Activated CD4-positive, alpha-beta T cell treated with anti-CD3 and anti-CD28 coated beads, Interleukin-2, amount 50 U/mL, for 24 hours (primary cell): ENCODE data around the gene TRIM33.

Experiments used
- DNase-seq, 2 donors: peaks; one replicate each; pipeline ENCODE4 v3.0.0-alpha.2; 2020; ENCODE audit warnings: low read depth in 1 of 2, low spot score in 1 of 2

The TRIM33 gene

DNA sequence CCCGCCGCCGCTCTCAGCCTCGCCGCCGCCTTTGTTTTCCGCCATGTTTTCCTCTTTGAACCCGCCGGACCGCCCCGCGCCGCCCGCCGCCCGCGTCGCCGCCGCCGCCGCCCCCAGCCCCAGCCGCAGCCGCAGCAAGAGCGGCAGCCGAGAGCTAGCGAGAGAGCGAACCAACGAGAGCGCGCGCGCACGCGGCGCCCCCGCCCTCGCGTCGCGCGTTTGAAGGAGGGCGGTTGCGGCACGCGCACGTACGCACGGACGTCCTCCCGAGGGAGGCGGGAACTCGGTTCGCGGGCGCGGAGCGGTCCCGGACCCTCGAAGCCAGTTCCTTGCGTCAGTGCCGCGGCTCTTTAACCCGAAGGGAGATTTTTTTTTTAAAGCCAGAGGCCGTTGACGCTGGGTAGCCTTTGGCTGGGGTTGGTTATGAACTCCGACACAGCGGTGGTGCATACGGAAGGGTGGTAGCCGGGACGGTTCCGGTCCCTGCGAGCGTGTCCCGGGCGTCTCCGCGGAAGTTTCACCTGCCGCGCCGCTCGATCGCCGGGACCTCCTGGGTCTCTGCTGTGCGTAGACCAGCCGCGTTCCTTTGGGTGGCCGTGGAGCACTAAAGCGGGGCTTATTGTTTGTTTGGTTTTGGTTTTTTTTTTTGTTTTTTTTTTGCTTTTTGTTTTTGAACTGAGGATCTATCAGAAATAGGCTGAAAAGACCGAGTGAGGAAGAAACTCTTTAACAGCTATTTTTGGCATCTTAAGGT, at the start of gene TRIM33:
Gene TRIM33 (minus strand): TSS at position 172 of the 754 bp plus-strand sequence. CDS start 127 bp downstream, at position 45.
- peak; percentile 83 to 85 for DNase-seq

DNA sequence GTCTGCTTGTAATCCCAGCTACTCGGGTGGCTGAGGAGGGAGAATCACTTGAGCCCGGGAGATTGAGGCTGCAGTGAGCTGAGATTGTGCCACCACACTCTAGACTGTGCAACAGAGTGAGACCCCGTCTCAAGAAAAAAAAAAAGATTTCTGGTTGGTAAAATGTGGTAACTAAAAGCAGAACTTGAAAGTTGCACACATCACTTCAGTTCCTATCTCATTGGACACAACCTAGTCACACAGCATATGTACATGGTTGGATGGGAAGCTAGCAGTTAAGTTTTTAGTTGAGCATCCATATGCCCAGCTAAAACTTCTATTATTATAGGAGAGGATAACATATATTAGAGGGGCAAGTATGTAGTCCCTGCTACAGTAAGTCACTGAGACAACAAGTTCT, 48.4 kb upstream of the TRIM33 start:
- no peak for DNase-seq

DNA sequence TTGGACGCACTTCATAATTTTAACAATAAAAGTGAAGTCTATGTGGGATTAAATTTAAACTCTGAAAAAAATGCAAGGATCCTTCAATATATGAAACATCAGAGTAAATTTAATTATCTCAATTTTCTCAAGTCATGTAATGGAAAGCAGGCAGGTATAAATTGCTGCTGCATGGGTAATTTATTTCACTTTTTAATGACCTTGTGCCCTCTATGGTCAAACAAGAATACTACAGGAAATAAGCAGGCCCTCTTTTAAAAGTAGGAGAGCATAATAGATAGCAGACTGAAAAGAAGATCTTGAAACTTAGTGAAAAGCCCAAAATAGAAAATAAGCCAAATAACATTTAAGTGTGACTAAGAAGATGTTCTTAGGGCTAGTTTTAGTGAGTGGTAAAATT, 47.5 kb upstream of the TRIM33 start:
- DNase-seq, result no peak

DNA sequence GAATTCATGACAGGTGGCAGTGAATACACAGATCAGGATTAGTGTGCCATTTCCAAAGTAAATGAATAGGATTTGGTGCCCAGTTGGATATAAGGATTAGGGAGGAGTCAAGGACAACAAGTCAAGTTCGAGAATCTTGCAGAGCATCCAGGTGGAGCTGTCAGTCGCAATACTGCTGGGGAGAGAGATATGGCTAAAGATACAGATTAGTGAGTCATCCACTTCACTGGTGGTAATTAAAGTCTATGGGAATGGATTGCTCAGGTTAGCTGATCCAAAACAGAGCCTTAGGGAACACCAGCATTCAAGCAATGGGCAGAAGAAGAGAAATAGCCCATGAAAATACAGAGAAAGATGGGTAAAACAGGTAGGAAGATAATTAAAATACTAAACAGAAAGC, 43.6 kb upstream of the TRIM33 start:
- DNase-seq, result no peak

DNA sequence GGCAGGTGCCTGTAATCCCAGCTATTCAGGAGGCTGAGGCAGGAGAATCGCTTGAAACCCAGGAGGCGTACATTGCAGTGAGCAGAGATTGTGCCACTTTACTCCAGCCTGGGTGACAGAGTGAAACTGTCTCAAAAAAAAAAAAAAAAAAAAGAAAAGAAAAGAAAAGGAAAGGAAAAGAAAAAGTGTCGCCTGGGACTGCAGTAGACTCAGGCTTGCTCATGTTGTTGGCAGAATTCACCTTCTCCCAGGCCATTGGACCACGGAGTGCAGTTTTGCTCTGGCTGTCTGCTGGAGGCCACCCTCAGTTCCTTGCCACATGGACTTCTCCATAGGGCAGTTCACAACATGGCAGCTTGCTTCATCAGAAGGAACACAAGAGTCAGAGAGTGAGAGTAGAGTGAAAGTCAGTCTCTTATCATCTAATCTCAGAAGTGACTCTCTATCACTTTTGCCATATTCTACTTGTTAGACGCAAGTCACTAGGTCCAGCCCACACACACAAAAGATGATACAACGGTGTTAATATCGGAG, 41.2 kb upstream of the TRIM33 start:
- no peak for DNase-seq

DNA sequence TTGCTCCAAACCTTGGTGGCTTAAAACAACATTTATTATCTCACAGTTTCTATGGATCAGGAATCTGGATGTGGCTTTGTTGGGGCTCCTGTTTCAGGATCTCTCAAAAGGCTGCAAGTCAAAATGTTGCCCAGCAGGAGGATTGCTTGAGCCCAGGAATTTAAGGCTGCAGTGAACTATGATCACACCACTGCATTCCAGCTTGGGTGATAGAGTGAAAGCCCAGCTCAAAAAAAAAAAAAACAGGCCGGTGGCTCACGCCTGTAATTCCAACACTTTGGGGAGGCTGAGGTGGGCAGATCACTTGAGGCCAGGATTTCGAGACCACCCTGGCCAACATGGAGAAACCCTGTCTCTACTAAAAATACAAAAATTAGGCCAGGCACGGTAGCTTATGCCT, 40.4 kb upstream of the TRIM33 start:
- no peak for DNase-seq

DNA sequence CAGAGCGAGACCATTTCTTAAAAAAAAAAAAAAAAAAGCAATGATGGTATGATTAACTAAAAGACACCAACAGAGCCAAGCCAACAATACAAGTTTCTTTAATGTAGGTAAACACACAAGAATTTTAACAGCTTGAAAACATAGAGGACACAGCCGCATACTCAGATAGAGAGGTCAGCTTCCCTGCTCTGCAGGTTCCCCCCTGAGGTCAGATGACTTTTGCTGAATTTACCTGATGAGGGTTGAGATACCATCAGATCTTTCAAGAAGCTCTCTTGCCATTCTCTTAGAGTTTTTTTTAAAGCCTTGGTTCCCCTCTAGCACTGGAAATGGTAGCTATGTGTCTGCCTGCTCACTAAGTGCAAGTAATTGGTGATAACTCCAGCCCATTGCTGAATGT, 39.3 kb upstream of the TRIM33 start:
- no peak for DNase-seq

DNA sequence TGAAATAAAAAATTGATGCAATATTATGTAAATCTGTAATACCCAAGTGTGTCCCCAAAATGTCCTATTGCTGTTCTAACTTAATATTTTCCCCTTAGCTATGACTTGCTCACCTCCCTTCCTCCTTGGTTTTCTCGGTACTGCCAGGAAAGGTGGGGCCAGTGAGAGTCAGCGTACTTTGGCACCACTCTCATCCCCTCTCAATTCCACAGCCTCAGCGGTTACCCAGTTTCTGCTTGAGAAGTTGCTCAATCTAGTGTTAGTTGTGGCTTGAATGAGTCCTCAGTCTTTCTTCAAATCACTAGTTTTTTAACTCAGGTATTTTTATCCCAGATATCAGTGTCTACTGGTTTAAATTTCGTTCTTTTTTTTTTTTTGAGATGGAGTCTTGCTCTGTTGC, 38.1 kb upstream of the TRIM33 start:
- DNase-seq, result no peak

DNA sequence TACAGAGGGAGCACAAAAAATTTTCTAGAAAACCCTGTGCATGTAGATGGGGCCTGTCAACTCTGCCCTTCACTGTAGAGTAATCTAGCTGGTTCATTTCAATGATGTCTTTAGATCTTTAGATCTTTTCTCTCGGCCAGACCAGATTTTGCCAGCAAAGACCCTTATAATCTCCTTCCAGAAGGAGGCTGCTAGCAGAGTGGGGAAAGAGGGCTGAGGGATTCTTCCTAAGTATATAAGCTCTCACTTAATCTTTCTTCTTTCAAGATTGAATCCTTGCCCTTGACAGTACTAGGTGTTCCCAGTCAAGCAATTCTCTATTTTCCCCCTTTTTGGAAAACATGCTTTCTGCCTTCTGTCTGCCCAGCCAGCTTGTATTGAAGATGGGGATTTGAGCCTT, 36.1 kb upstream of the TRIM33 start:
- DNase-seq, result no peak

DNA sequence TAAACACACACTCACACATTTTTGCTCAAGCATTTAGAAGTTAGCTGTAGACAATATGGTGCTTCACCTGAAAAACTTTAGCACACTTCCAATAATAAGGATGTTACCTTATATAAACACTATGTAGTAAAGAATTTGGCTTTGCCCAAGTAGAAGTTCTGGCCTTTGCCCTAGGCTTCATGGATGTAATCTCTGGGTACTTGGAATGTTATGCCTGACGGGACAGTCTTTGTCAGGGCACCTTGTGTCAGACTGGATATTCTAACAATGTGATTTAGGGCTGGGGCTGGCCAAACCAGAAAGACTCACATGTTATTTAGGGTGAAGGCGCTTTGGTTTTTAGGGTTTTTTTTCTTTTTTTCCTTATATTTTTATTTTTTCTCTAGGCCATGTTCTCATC, 34.8 kb upstream of the TRIM33 start:
- DNase-seq, result no peak

DNA sequence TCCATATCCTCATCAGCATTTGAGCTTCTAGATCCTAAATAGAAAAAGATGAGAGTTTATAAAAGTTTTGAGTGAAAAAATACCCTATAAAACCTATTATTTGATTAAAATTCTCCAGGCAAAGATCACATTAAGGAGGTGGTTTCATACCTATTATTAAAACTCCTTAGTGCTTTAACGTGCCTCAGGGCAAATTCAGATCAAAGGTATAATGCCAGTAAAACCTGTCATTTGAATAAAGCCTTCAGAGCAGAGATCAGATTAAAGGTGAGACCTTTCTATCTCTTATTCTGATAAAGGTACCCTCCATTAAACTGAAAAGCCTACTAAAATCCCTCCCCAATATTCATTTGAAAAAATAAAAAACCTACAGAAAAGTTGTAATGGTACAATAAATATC, 34.3 kb upstream of the TRIM33 start:
- no peak for DNase-seq

DNA sequence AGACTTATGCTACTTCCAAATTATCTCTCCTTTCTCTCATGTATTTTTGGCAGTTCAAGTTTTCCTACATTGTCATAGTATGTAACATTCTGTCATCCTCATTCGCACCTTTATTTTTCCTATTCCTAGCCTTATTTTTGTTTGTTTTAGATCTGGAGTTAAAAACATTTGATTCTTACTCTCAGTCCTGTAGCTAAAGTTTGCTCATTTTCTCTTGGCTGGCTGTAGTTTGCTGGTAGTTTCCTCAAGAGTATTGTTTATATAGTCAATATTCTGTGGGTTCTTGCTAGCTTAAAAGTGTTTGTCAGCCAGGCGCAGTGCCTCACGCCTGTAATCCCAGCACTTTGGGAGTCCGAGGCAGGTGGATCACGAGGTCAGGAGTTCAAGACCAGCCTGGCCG, 29.8 kb upstream of the TRIM33 start:
- no peak for DNase-seq

DNA sequence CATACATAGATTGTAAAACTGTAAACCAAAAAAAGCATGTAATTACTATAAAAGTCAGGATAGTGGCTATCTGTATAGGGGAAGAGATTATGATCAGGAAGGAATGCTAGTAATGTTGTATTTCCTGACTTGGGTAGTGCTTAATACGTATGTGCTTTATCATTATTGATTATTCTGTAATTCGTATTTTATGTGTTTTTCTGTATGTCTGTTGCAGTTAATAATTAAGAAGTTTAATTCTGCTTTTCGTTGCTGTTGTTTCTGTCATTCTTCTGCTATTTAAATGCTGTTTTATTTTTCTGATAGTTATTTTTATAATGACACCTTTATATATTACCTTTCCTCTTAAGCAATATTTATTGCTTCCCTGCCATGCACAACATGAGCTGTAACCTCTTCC, 29.3 kb upstream of the TRIM33 start:
- DNase-seq, result no peak

DNA sequence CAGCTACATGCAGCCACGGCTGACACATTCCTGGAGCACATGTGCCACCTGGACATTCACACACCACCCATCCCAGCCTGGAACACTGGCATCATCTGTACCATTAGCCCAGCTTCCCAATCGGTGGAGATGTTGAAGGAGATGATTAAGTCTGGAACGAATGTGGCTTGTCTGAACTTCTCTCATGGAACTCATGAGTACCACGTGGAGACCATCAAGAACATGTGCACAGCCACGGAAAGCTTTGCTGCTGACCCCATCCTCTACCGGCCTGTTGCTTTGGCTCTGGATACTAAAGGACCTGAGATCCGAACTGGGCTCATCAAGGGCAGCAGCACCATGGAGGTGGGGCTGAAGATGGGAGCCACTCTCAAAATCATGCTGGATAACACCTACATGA, 25.0 kb upstream of the TRIM33 start:
- no peak for DNase-seq

DNA sequence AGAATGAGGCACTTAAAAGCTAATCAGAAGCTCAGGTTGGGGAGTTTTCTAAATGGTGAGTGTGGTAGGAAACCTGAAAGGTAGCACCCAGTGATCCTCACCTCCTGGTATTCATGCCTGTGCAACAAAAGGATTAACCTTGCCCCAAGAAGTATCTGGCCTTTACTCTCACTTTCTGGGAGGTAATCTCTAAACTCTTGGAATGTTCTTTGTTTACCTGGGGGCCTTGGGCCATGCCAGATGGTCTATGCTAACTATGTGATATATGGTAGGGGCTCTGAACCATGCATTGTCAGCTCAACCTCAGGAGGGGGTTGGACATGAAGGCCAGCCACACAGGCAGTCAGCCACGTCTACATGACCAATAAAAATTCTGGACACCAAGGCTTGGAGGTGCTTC, 24.4 kb upstream of the TRIM33 start:
- no peak for DNase-seq

DNA sequence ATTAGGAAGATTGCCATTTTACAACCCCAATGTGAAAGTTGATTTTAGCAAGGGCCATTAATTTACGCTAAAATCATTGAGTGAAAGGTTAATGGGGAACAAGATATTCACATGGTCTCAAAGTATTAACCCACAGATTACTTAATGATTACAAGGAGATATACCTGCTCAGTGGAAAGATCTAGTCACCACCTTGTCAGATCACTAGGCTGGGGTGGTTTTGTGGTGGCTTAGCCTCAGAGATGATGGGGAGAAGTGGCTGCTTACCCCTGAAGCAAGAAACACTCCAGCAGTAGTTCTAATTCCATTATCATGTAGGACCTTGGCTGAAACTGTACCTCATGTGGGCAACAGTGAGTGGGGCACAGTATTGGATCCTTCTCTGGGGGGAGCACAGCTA, 20.1 kb upstream of the TRIM33 start:
- DNase-seq, result no peak

DNA sequence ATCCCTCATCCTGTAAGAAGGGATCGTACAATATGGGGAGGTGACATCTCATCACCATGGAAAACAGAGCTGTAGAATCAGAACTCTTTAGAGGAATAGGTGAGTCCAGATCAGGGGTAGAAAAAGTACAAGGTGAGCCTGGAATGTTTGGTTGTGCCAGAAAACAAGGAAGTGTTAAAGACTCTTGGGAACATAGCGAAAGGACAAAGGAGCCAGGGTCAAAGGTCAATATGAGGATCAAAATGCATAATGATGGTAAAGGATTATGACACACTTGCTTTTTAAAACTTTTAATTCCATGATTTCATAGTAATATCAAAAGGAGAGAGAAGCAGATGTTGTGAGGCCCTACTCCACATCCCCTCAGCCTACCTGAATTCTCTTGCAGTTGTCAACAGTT, 19.2 kb upstream of the TRIM33 start:
- DNase-seq, result no peak

DNA sequence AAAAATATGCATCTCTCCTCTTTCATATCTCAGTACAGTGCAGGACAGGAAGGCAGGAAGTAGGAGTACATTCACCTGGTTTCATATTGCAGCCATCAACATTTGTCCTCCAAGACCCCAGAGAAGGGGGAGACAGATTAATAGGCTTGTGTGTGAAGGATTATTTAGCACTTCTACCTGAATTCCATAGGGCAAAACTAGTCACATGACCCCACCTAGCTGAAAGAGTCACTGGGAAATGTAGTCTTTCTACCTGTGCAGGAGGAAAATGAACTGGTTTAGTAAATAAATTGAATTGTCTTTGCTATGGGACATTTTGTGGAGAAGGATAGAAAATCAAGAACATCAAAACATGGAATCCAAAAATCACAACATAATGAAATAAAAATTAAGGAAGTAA, 13.9 kb upstream of the TRIM33 start:
- no peak for DNase-seq

DNA sequence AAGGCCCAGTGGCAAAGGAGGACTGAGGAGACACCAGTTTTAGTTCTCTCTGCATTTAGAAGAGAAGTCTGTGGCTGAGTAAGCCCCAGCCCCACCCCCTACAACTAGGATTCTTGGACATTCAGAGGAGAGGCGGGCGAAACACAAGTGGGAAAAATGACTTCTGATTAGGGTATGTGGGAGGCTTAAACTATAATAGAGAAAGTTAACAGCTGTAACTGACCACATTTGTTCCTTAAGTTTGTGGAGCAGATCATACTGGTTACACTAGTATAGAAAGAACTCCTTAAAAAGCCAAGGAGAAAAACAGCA, 11.2 kb upstream of the TRIM33 start:
- DNase-seq, result no peak

DNA sequence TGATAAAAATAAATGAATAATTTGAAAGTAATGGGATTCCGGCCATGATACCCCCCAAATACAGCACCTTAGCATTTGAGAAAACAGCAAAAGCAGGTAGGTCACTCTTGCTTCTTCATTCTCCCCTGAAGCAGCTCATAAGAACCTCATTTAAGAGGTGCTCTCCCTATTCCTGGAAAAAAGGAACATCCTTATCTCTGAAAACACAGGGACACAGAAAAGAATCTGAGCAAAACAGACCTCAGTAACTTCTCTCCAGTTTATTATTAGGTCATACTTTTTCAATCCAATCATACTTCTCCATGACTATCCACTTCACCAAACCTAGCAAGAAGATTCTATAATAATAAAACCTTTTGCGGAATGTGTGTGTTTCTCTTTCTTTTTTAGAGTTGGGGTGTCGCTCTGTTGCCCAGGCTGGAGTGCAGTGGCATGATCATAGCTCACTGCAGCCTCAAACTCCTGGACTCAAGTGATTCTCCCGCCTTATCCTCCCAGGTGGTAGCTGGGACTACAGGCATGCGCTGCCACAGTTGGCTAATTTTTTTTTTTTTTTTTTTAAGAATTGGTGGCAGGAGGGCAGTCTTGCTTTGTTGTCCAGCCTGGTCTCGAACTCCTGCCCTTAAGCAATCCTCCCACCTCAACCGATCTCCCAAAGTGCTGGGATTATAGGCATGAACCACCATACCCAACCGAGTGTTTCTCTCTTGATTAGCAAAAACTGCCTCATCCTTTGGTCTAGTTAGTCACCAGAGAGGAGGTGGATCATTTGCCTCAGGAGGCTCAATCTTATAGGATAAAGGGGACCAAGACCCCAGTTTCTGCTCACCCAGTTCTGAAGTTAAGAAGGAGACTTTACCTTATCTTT, 10.6 kb upstream of the TRIM33 start:
- DNase-seq, result no peak

DNA sequence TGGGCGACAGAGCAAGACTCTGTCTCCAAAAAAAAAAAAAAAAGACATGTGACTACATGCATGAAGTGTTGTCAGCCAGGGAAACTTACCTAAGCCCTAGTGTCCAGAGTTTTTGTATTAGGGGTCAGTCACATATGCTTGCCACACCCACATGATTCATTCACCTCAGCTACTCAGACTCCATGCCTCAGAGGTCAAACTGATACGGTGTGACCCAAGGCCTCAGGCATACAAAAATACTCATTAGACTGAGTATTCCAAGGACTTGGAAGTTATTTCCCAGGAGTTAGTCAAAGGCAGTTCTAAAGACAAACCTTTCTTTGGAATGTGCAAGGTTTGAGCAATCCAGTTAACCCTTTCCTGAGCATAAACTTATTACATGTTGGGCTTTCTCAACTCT, 6.3 kb upstream of the TRIM33 start:
- DNase-seq, result no peak

DNA sequence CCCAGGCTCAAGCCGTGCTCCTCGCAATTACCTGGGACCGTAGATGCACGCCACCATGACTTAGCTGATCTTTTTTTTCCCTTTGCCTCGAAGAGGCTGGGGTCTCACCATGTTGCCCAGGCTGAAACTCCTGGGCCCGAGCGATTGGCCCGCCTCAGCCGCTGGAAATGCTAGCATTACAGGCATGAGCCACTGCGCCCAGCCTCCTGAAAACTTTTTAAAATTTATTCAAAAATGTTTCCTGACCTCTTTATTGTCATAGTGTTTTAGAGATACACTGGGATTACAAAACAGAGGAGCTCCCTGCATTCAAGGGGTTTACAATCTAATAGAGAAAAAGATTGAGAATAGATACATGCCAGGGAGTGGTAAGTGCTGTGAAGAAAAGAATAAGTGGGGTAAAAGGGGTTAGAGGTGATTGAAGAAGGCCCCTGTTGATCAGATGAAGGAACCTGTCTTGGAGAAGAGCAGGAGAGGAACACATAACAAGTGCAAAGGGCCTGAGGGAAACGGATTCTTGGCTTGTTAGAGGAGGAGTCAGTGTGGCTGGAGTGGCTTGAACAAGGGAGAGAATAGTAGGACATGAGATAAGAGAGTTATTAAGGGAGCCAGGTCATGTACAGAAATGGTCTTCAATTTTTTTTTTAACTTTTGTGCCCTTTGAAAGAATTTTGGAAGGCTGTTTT, 1.7 kb upstream of the TRIM33 start:
- DNase-seq, result no peak
